K562 (cell line): ENCODE measurements around the gene KIF20A. TPM values are rescaled to one million over a fixed set of nuclear protein-coding genes. Genes with fewer than 3 reads are reported as not detected.

Experiments
- ATAC-seq: fragments of 200-7000 bp; cut with Tn5 transposase; 3 replicates; pipeline ENCODE4 v1.9.1; 2020; ENCODE audit warnings: moderate library complexity
- BruUV-seq: library from RNA; stranded (reverse); fragments of 400-500 nt; replicated peaks from 2 replicates; lab custom pipeline; 2021; lab: Mats Ljungman, UMichigan
- CTCF ChIA-PET: fragments of 300-600 bp; formaldehyde crosslinking; extraction: SDS; loops from one replicate; lab custom pipeline; 2021; ENCODE audit warnings: low intra/inter-chr PET ratio; lab: Yijun Ruan, JAX
- POLR2A ChIA-PET: fragments of 300-600, 350-650 bp; sonication (Branson Sonifier 250); formaldehyde crosslinking; extraction: SDS; loops from one replicate; lab custom pipeline; 2021; ENCODE audit warnings: antibody characterized with exemption, inconsistent platforms; lab: Yijun Ruan, JAX
- DNase-seq, 4 experiments: peaks; one replicate each; pipeline versions ENCODE4 v3.0.0 to v3.0.0-alpha.2; 2011 to 2018; ENCODE audit warnings: low spot score in 3 of 4, mixed read lengths in 3 of 4; ENCODE audit errors: extremely low read depth in 1 of 4
- FAIRE-seq: peaks from 2 replicates; lab custom pipeline; 2011; peaks lifted over from hg19 to GRCh38; lab: Jason Lieb, UNC
- H2AFZ ChIP-seq: 2 replicates; pipeline ENCODE4 v1.6.0; 2011; ENCODE audit warnings: low read depth, low read length, control low read depth, inconsistent platforms
- H3K27ac ChIP-seq: fragments of 200-600 bp; 3 replicates; pipeline ENCODE4 v1.8.0; 2011; ENCODE audit warnings: low read depth, mild to moderate bottlenecking, control low read depth, inconsistent platforms, low read length, moderate library complexity, mixed read lengths; ENCODE audit errors: extremely low read depth
- H3K27me3 ChIP-seq, 2 experiments: fragments of 300-600 bp in 1 of 2; 2 replicates in 1 of 2; 3 replicates in 1 of 2; pipeline versions ENCODE4 v1.6.0 to v1.8.0; 2011; ENCODE audit warnings: inconsistent platforms in 2 of 2, low read length in 2 of 2, mild to moderate bottlenecking in 1 of 2, mixed read lengths in 1 of 2, moderate library complexity in 1 of 2; ENCODE audit not compliant: control insufficient read depth in 2 of 2, insufficient read depth in 2 of 2
- H3K36me3 ChIP-seq: fragments of 300-600 bp; 3 replicates; pipeline ENCODE4 v1.8.0; 2011; ENCODE audit warnings: mild to moderate bottlenecking, low read length, inconsistent platforms; ENCODE audit not compliant: control insufficient read depth, insufficient read depth
- H3K4me1 ChIP-seq, 2 experiments: fragments of 200-600 bp in 1 of 2; replicated peaks in 1 of 2; 2 replicates in 1 of 2; 3 replicates in 1 of 2; pipeline versions ENCODE4 v1.5.1 to v1.8.0; 2011; ENCODE audit warnings: inconsistent platforms in 2 of 2, low read length in 2 of 2, mild to moderate bottlenecking in 1 of 2, mixed read lengths in 1 of 2, moderate library complexity in 1 of 2; ENCODE audit not compliant: control insufficient read depth in 2 of 2, insufficient read depth in 2 of 2
- H3K4me2 ChIP-seq: 2 replicates; pipeline ENCODE4 v1.6.1; 2011; ENCODE audit warnings: low read length, control low read depth, inconsistent platforms, mixed read lengths; ENCODE audit not compliant: insufficient read depth
- H3K4me3 ChIP-seq: fragments of 200-600 bp; sonication (generic), shearing (Covaris generic); 2 replicates; pipeline ENCODE4 v1.5.1; 2016; ENCODE audit warnings: control low read depth, inconsistent platforms
- H3K79me2 ChIP-seq: fragments of 200-600 bp; 3 replicates; pipeline ENCODE4 v1.8.0; 2011; ENCODE audit warnings: low read length, inconsistent platforms; ENCODE audit not compliant: control insufficient read depth, insufficient read depth
- H3K9ac ChIP-seq, 2 experiments: 2 replicates each; pipeline versions ENCODE4 v1.6.0 to v1.6.1; 2011; ENCODE audit warnings: low read depth in 2 of 2, low read length in 2 of 2, control low read depth in 1 of 2, inconsistent platforms in 1 of 2, mild to moderate bottlenecking in 1 of 2, mixed read lengths in 1 of 2; ENCODE audit not compliant: insufficient read depth in 1 of 2
- H3K9me1 ChIP-seq: one replicate; pipeline ENCODE4 v1.6.0; 2011; ENCODE audit warnings: inconsistent platforms, mild to moderate bottlenecking, low read length, moderate library complexity; ENCODE audit not compliant: control insufficient read depth, insufficient read depth
- H3K9me3 ChIP-seq: replicated peaks from 2 replicates; pipeline ENCODE4 v1.5.1; 2011; ENCODE audit warnings: low read depth, low read length, inconsistent platforms; ENCODE audit not compliant: control insufficient read depth, insufficient read depth
- H4K20me1 ChIP-seq: replicated peaks from 2 replicates; pipeline ENCODE4 v1.6.1; 2011; ENCODE audit warnings: low read length, inconsistent platforms, mixed read lengths; ENCODE audit not compliant: control insufficient read depth, insufficient read depth
- MCM2 ChIP-seq: fragments of 450-650 bp; IDR thresholded peaks from 2 replicates; pipeline ENCODE4 v1.6.1; 2017; ENCODE audit warnings: low read depth, mild to moderate bottlenecking
- RREB1 ChIP-seq: fragments of 250-450 bp; sonication (Bioruptor Pico); IDR thresholded peaks from 2 replicates; pipeline ENCODE4 v1.4.0; 2020
- SRSF7 ChIP-seq: fragments of 200-400 bp; formaldehyde crosslinking; optimal IDR thresholded peaks from 2 replicates; pipeline ENCODE3; 2017; ENCODE audit warnings: mild to moderate bottlenecking, low read depth, low read length
- ZBTB12 ChIP-seq: fragments of 250-450 bp; sonication (Bioruptor Pico); IDR thresholded peaks from 2 replicates; pipeline ENCODE4 v1.4.0; 2020
- ZNF407 ChIP-seq: fragments of 450-650 bp; IDR thresholded peaks from 2 replicates; pipeline ENCODE4 v1.6.1; 2016; ENCODE audit warnings: low read depth
- WGBS: fragments of 100-300 bp; shearing (Covaris generic); methylation state at CpG from one replicate; pipeline ENCODE4 v1.1.6; 2016; ENCODE audit warnings: low coverage, mixed read lengths; ENCODE audit not compliant: insufficient coverage; ENCODE audit errors: missing lambda C conversion rate; 5-methylcytosine and 5-hydroxymethylcytosine counted together
- in situ Hi-C: fragments of 300-500 bp; cut with MboI; formaldehyde crosslinking; loops from 4 replicates; pipeline ENCODE4 v1.15.0; 2018; ENCODE audit warnings: inconsistent platforms, mixed read lengths
- intact Hi-C: fragments of 100-400 bp; cut with micrococcal nuclease; formaldehyde crosslinking; loops from 2 replicates; pipeline ENCODE4 v1.14.2; 2022
- polyA plus RNA-seq, 8 experiments: library from polyadenylated mRNA; depleted of rRNA in 4 of 8; stranded (reverse) in 5 of 8; unstranded in 3 of 8; fragments of >200 nt; fragmentation: Nextera tagmentation in 2 of 8; fragmentation: Illumina TruSeq in 1 of 8; extraction: Ambion mirVana in 2 of 8; extraction: Trizol in 1 of 8; gene quantifications; 2 replicates each; pipeline versions ENCODE4 v1.2.1 to v1.2.3, GENCODE V29; 2011 to 2014; ENCODE audit warnings: inconsistent platforms in 1 of 8, missing spikeins in 1 of 8
- total RNA-seq, 7 experiments: library from RNA; depleted of rRNA in 6 of 7; stranded (reverse); fragments of >200 nt in 6 of 7; fragmentation: Illumina TruSeq in 2 of 7; extraction: Trizol in 2 of 7; gene quantifications; 2 replicates each; pipeline versions ENCODE4 v1.2.1 to v1.2.3, GENCODE V29; 2011 to 2021; ENCODE audit warnings: low replicate concordance in 1 of 7

The KIF20A gene
- total and polyA plus RNA-seq, 9 of the 15 experiments (the other 6 are each of a cell fraction or from before 2014, with no cell fraction given), result 36.8 to 61.2 (median 55.5) TPM

- no TSS peak for BruUV-seq
- Histone ChIP-seq H3K4me2 (no peak within 1 kb of the TSS), H3K9me3 (no peaks in the 10 kb centered on the region), H3K79me2 (no peaks in the 10 kb centered on the region), H3K4me3 (no peak within 1 kb of the TSS), H3K4me1 (no peaks in the 10 kb centered on the region), H3K36me3 (no peaks in the 10 kb centered on the region), H3K9me1 (no peaks in the 10 kb centered on the region), H2AFZ (no peak within 1 kb of the TSS), H3K9ac (no peak within 1 kb of the TSS), H4K20me1 (no peaks in the 10 kb centered on the region), H3K27me3 (peaks cover 18 to 27% of the 10 kb centered on the region in 2 experiments; a peak in 4 of 5 replicates), H3K27ac (no peak within 1 kb of the TSS)
- FAIRE-seq (no peak), DNase-seq (peak in 1 of 4 experiments; percentile 16), ATAC-seq (peak; percentile 32; the same call in 1 of the 3 replicates)
- ChIA-PET CTCF (no interaction called here), POLR2A (interaction anchor here (0.5 to 1.4 kb wide), 2 partner anchors 9 to 436 kb away, joined by 3 to 4 read pairs; no protein-coding TSS in a partner anchor)
- in situ Hi-C loops, result loop anchor here (10.0 kb wide), 1 partner anchor 484 kb away; no protein-coding TSS in a partner anchor
- WGBS, result 3% methylated on average over 18 of the region's 31 CpGs
- intact Hi-C loops, result no loop called here
- TF ChIP-seq MCM2 (no peak), ZNF407 (peak; percentile 80), ZBTB12 (CRISPR knock-in tag) (no peak), RREB1 (CRISPR knock-in tag) (no peak), SRSF7 (no peak)
These were observed 39.7 kb upstream of the KIF20A start, which contains the start of gene NME5 for GRCh38 chr5:138138949-138139780. NME5 (minus strand) TSS chr5:138139428; CDS start chr5:138138780, 648 bp downstream.
